Caco-2 (cell line): Measurements from ENCODE around the gene ENTPD8. TPM values are rescaled to one million over a fixed set of nuclear protein-coding genes. Genes with fewer than 3 reads are reported as not detected.

Source experiments
- BruUV-seq: library from RNA; stranded (reverse); fragments of 400-500 nt; replicated peaks from 2 replicates; lab custom pipeline; 2021; lab: Mats Ljungman, UMichigan
- CTCF ChIA-PET: fragments of 300-600 bp; sonication (Branson Sonifier 250); formaldehyde crosslinking; loops from one replicate; lab custom pipeline; 2022; ENCODE audit warnings: antibody characterized with exemption; lab: Charles Lee
- POLR2A ChIA-PET: fragments of 300-600 bp; sonication (Branson Sonifier 250); formaldehyde crosslinking; loops from one replicate; lab custom pipeline; 2022; ENCODE audit warnings: antibody characterized with exemption; lab: Charles Lee
- DNase-seq, 2 experiments: peaks; one replicate each; pipeline versions ENCODE4 v3.0.0 to v3.0.0-alpha.2; 2020 to 2022
- H3K27me3 ChIP-seq: replicated peaks from 2 replicates; pipeline ENCODE4 v1.6.0; 2011; ENCODE audit warnings: low read length; ENCODE audit not compliant: control insufficient read depth, insufficient read depth
- H3K36me3 ChIP-seq: 2 replicates; pipeline ENCODE4 v1.5.1; 2011; ENCODE audit warnings: low read length; ENCODE audit not compliant: control insufficient read depth, insufficient read depth
- H3K4me1 ChIP-seq: fragments of 250-450 bp; sonication (Bioruptor Pico); 2 replicates; pipeline ENCODE4 v1.5.1; 2020; ENCODE audit warnings: mild to moderate bottlenecking
- H3K4me3 ChIP-seq: 2 replicates; pipeline ENCODE4 v1.5.1; 2011; ENCODE audit warnings: low read depth, mild to moderate bottlenecking, control low read depth, low read length
- H3K9me3 ChIP-seq: fragments of 250-450 bp; sonication (Bioruptor Pico); 2 replicates; pipeline ENCODE4 v1.5.1; 2020; ENCODE audit warnings: mild to moderate bottlenecking, moderate library complexity
- H3K27ac Mint-ChIP-seq: one replicate; pipeline ENCODE4 v1.8.0; 2022; ENCODE audit warnings: mixed read lengths; ENCODE audit not compliant: unreplicated experiment
- H3K27me3 Mint-ChIP-seq: one replicate; pipeline ENCODE4 v1.8.0; 2022; ENCODE audit warnings: mixed read lengths; ENCODE audit not compliant: insufficient read depth, unreplicated experiment
- H3K36me3 Mint-ChIP-seq: one replicate; pipeline ENCODE4 v1.8.0; 2022; ENCODE audit warnings: mild to moderate bottlenecking, mixed read lengths; ENCODE audit not compliant: insufficient read depth, unreplicated experiment
- H3K4me1 Mint-ChIP-seq: one replicate; pipeline ENCODE4 v1.8.0; 2022; ENCODE audit warnings: low read depth, mixed read lengths; ENCODE audit not compliant: unreplicated experiment
- H3K4me3 Mint-ChIP-seq: one replicate; pipeline ENCODE4 v1.8.0; 2022; ENCODE audit warnings: mild to moderate bottlenecking, moderate library complexity, mixed read lengths; ENCODE audit not compliant: unreplicated experiment
- H3K9me3 Mint-ChIP-seq: one replicate; pipeline ENCODE4 v1.8.0; 2022; ENCODE audit warnings: mixed read lengths; ENCODE audit not compliant: unreplicated experiment
- CTCF ChIP-seq, 2 experiments: fragments of 200-600 bp in 1 of 2; IDR thresholded peaks; 1 replicate in 1 of 2; 2 replicates in 1 of 2; pipeline versions ENCODE4 v1.5.1 to v1.8.0; 2011 to 2022; ENCODE audit warnings: antibody characterized with exemption in 1 of 2, control low read depth in 1 of 2, inconsistent platforms in 1 of 2, low read depth in 1 of 2, low read length in 1 of 2, mild to moderate bottlenecking in 1 of 2, moderate library complexity in 1 of 2; ENCODE audit not compliant: insufficient read depth in 1 of 2, severe bottlenecking in 1 of 2, unreplicated experiment in 1 of 2
- intact Hi-C: fragments of 100-400 bp; cut with micrococcal nuclease; formaldehyde crosslinking; loops from one replicate; pipeline ENCODE4 v1.10.0; 2022; ENCODE audit not compliant: unreplicated experiment
- total RNA-seq: library from RNA; stranded (reverse); gene quantifications from 2 replicates; pipeline ENCODE4 v1.2.3, GENCODE V29; 2022

Gene ENTPD8
- total RNA-seq, 1 experiment from 2014 or later = 8.6 TPM

- Mint-ChIP-seq H3K4me1 (no peaks in the 10 kb centered on the region), H3K9me3 (no peaks in the 10 kb centered on the region), H3K4me3 (no peak overlapping the region), H3K27ac (no peak overlapping the region), H3K36me3 (peaks cover 30% of the 10 kb centered on the region), H3K27me3 (no peaks in the 10 kb centered on the region)
- intact Hi-C loops = no loop called here
- no peak overlapping the region for H3K4me3 ChIP-seq
- TF ChIP-seq CTCF (IDR thresholded peaks at IDR 0.05; ENCODE audit: insufficient read depth in 1 of 2, low read depth in 1 of 2, low read length in 1 of 2, severe bottlenecking in 1 of 2, unreplicated experiment in 1 of 2) = no peak
- no peaks in the 10 kb centered on the region for H3K36me3 ChIP-seq
- H3K9me3 ChIP-seq = no peaks in the 10 kb centered on the region
- BruUV-seq = no TSS peak
- ChIA-PET POLR2A (interaction anchor here (1.8 kb wide), 1 partner anchor 13 kb away, joined by 8 read pairs; the partner anchor contains the start of genes EXD3 and NOXA1), CTCF (interaction anchor here (0.9 kb wide), 1 partner anchor 13 kb away, joined by 3 read pairs; the partner anchor contains the start of genes EXD3 and NOXA1)
- H3K4me1 ChIP-seq = peaks cover 11% of the 10 kb centered on the region
- no peak for DNase-seq
- H3K27me3 ChIP-seq = no peaks in the 10 kb centered on the region
These were observed 5.0 kb downstream of the ENTPD8 start for GRCh38 chr9:137435980-137436760.

DNA sequence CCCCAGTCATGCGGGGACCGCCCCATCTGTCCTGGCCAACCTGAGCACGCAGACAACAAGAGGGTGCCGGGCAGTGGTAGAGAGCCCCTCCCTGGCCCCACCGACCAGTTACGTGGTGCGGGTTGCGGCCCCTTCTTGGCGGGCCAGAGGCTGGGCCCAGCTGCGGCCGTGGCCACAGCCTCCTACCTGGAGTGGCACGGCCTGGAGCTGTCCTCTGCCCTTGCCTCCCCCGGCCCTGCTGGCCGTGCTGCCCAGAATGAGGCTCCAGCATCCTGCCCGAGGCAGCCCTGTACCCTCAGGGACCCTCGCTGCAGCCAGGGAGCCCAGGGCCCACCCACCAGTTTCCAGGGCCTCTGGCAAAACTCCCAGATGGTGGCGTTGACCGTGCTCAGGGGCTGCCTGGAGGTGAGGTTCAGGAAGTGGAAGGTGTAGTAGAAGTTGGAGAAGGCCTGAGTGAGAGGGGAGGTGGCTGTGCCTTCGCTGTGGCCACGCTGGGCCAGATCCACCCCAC lies 5.7 kb downstream of the ENTPD8 start:
- Histone ChIP-seq H3K4me1 (peaks cover 11% of the 10 kb centered on the region), H3K27me3 (no peaks in the 10 kb centered on the region), H3K4me3 (no peak overlapping the region), H3K9me3 (no peaks in the 10 kb centered on the region), H3K36me3 (no peaks in the 10 kb centered on the region)
- ChIA-PET POLR2A (interaction anchor here (0.6 kb wide), 1 partner anchor 212 kb away, joined by 4 read pairs; no protein-coding TSS in a partner anchor), CTCF (interaction anchor here (0.9 kb wide), 1 partner anchor 13 kb away, joined by 7 read pairs; the partner anchor contains the start of genes EXD3 and NOXA1)
- Mint-ChIP-seq H3K36me3 (peaks cover 30% of the 10 kb centered on the region), H3K4me3 (no peak overlapping the region), H3K27me3 (no peaks in the 10 kb centered on the region), H3K27ac (peak overlapping the region; percentile 22), H3K4me1 (no peaks in the 10 kb centered on the region), H3K9me3 (no peaks in the 10 kb centered on the region)
- DNase-seq = no peak
- BruUV-seq = no TSS peak
- TF ChIP-seq CTCF (IDR thresholded peaks at IDR 0.05; ENCODE audit: insufficient read depth in 1 of 2, low read depth in 1 of 2, low read length in 1 of 2, severe bottlenecking in 1 of 2, unreplicated experiment in 1 of 2) = no peak
- intact Hi-C loops = no loop called here

DNA sequence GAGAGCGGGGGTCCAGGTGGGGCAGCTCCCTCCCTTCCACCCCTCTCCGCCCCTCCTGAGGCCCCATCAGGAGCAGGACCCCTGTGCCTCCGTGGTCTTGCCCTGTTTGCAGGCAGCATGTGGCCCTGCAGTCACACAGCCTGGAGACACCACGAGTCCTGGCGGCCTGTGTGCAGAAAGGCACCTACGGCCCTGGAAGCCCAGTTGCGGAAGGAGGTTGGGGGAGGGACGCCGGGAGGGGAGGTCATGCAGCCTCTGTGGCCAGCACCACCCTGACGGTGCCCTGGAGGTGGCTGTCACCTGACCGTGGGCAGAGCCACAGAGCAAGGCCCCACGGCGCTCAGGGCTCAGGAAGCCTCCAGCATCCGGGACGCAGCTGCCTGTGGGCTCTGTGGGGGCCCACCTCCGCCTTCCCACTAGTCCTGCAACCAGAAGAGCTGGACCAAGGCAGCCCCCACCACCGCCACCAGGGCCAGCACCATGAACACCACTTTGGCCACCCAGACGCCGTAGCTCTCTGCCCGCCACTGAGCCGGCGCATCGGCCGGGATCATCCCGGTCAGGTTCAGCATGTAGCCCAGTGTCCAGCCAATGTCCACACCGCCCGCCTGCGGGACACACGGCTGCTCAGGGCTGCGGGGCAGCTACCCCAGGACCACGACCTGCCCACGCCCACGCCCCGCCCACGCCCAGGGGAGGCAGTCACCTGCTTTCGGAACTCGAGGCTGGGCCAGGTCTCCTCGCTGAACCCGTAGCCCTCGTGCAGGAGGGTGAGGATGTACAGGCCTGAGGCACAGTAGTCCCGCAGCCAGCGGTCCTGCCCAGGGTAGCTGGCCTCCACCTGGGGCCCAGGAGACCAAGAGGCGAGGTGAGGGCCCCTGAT lies 6.4 kb downstream of the ENTPD8 start:
- no peaks in the 10 kb centered on the region for H3K36me3 ChIP-seq
- H3K27me3 ChIP-seq = no peaks in the 10 kb centered on the region
- no peak for DNase-seq
- TF ChIP-seq CTCF (IDR thresholded peaks at IDR 0.05; ENCODE audit: insufficient read depth in 1 of 2, low read depth in 1 of 2, low read length in 1 of 2, severe bottlenecking in 1 of 2, unreplicated experiment in 1 of 2) = no peak
- intact Hi-C loops = no loop called here
- H3K27ac Mint-ChIP-seq = peak overlapping the region; percentile 22
- peaks cover 30% of the 10 kb centered on the region for H3K36me3 Mint-ChIP-seq
- POLR2A ChIA-PET = interaction anchor here (0.6 kb wide), 1 partner anchor 211 kb away, joined by 4 read pairs; no protein-coding TSS in a partner anchor
- H3K9me3 ChIP-seq = no peaks in the 10 kb centered on the region
- no peaks in the 10 kb centered on the region for H3K27me3 Mint-ChIP-seq
- H3K4me3 Mint-ChIP-seq = no peak overlapping the region
- BruUV-seq = no TSS peak
- no peak overlapping the region for H3K4me3 ChIP-seq
- H3K4me1 ChIP-seq = peaks cover 11% of the 10 kb centered on the region
- H3K4me1 Mint-ChIP-seq = no peaks in the 10 kb centered on the region
- no peaks in the 10 kb centered on the region for H3K9me3 Mint-ChIP-seq
- CTCF ChIA-PET = interaction anchor here (0.9 kb wide), 1 partner anchor 12 kb away, joined by 7 read pairs; the partner anchor contains the start of genes EXD3 and NOXA1
